ENCODE results near the gene TCERG1L. TPM values are rescaled to one million over a fixed set of nuclear protein-coding genes. Genes with fewer than 3 reads are reported as not detected.

TCERG1L gene
- polyA plus RNA-seq, 1 donor from 2014 or later = 0.53 TPM

DNA sequence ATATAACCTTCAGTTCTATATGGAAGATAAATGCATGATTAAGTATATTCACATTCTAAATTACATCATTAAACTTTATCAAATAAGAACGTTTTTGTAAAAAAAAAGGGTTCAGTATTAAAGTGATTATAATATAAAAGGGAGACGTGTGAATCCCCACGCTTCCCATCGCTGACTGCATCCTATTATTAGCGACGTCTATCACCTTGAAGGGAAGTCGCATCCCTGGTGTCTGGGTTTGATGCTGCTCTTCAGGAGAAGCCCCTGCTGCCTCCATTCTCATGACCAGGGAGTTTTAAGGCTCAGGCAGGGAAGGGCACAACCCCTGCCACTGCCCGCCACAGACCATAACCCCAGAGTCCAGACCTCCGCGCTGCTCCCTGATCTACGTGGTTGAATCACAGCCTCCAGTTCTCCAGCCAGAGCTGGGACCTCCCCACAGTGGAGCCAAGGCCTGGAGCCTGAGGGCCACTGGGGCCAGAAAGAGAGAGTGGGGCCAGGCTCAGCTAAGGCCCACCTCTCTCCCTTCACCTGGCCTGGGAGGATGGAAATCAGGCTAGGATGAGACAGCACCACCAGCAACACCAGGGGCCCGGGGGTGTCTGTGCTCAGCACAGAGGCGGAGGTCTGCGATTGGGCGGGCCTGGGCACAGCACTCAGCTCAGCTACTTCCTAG is 130.6 kb downstream of the TCERG1L start:
- no peaks in the 10 kb centered on the region for H3F3A ChIP-seq (ENCODE audit: insufficient read depth, low read length, poor library complexity, severe bottlenecking)

DNA sequence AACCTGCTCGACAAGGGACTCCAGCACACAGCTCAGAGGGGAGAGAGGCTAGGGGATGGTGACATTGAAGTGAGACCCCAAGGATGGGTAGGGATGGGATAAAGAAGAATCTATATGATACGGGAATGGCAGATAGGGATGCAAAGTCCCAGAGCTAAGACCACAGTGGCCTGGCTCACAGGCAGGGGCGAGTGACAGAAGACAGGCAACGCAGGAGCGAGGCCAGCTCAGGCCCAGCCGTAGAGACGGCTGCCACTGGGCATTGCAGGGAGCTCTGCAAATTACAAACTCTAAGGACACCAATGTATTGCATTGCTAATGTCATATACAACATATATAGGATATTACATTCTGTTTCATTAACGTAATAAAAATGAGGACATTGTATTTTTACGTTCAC is 131.4 kb downstream of the TCERG1L start:
- no peak overlapping the region for H2AFZ ChIP-seq (ENCODE audit: low read depth, low read length)
- no peak overlapping the region for H3K4me3 ChIP-seq (ENCODE audit: low read length)
- no peaks in the 10 kb centered on the region for H3F3A ChIP-seq (ENCODE audit: insufficient read depth, low read length, poor library complexity, severe bottlenecking)
- H3K36me3 ChIP-seq (ENCODE audit: insufficient read depth, low read length) = no peaks in the 10 kb centered on the region
- no peak overlapping the region for H3K4me2 ChIP-seq (ENCODE audit: low read length)
- H3K79me2 ChIP-seq (replicated peaks; ENCODE audit: insufficient read depth, low read length) = no peaks in the 10 kb centered on the region
- no peaks in the 10 kb centered on the region for H3K9me2 ChIP-seq (ENCODE audit: insufficient read depth, low read length)
- TF ChIP-seq POLR2AphosphoS5 (IDR thresholded peaks at IDR 0.05) (no peak), SMC3 (conservative IDR thresholded peaks at IDR 0.05; ENCODE audit: poor library complexity) (no peak), MXI1 (conservative IDR thresholded peaks at IDR 0.05; ENCODE audit: poor library complexity, severe bottlenecking) (no peak), EP300 (conservative IDR thresholded peaks at IDR 0.05; ENCODE audit: poor library complexity, severe bottlenecking) (no peak), TAF1 (IDR thresholded peaks at IDR 0.05; ENCODE audit: low read depth) (no peak), RAD21 (conservative IDR thresholded peaks at IDR 0.05) (no peak), EZH2 (IDR thresholded peaks at IDR 0.05; ENCODE audit: borderline replicate concordance, insufficient read depth, low read length, poor library complexity, severe bottlenecking) (no peak)
- TF ChIP-seq, protein P1, sequence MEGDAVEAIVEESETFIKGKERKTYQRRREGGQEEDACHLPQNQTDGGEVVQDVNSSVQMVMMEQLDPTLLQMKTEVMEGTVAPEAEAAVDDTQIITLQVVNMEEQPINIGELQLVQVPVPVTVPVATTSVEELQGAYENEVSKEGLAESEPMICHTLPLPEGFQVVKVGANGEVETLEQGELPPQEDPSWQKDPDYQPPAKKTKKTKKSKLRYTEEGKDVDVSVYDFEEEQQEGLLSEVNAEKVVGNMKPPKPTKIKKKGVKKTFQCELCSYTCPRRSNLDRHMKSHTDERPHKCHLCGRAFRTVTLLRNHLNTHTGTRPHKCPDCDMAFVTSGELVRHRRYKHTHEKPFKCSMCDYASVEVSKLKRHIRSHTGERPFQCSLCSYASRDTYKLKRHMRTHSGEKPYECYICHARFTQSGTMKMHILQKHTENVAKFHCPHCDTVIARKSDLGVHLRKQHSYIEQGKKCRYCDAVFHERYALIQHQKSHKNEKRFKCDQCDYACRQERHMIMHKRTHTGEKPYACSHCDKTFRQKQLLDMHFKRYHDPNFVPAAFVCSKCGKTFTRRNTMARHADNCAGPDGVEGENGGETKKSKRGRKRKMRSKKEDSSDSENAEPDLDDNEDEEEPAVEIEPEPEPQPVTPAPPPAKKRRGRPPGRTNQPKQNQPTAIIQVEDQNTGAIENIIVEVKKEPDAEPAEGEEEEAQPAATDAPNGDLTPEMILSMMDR (IDR thresholded peaks at IDR 0.05; ENCODE audit: poor library complexity, severe bottlenecking) = no peak
- TF ChIP-seq, protein P2, sequence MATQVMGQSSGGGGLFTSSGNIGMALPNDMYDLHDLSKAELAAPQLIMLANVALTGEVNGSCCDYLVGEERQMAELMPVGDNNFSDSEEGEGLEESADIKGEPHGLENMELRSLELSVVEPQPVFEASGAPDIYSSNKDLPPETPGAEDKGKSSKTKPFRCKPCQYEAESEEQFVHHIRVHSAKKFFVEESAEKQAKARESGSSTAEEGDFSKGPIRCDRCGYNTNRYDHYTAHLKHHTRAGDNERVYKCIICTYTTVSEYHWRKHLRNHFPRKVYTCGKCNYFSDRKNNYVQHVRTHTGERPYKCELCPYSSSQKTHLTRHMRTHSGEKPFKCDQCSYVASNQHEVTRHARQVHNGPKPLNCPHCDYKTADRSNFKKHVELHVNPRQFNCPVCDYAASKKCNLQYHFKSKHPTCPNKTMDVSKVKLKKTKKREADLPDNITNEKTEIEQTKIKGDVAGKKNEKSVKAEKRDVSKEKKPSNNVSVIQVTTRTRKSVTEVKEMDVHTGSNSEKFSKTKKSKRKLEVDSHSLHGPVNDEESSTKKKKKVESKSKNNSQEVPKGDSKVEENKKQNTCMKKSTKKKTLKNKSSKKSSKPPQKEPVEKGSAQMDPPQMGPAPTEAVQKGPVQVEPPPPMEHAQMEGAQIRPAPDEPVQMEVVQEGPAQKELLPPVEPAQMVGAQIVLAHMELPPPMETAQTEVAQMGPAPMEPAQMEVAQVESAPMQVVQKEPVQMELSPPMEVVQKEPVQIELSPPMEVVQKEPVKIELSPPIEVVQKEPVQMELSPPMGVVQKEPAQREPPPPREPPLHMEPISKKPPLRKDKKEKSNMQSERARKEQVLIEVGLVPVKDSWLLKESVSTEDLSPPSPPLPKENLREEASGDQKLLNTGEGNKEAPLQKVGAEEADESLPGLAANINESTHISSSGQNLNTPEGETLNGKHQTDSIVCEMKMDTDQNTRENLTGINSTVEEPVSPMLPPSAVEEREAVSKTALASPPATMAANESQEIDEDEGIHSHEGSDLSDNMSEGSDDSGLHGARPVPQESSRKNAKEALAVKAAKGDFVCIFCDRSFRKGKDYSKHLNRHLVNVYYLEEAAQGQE (IDR thresholded peaks at IDR 0.05; ENCODE audit: borderline replicate concordance) = no peak
- no peaks in the 10 kb centered on the region for H3K9me3 ChIP-seq (ENCODE audit: low read length)
- H4K20me1 ChIP-seq (ENCODE audit: insufficient read depth) = no peaks in the 10 kb centered on the region
- no peaks in the 10 kb centered on the region for H3K27me3 ChIP-seq (ENCODE audit: insufficient read depth, low read depth, low read length)
- no peak overlapping the region for H3K9ac ChIP-seq (ENCODE audit: low read length)
- no peak overlapping the region for H3K27ac ChIP-seq (ENCODE audit: low read length)

More for the DNA sequence above, 130.6 kb downstream of the TCERG1L start:
- Histone ChIP-seq H3K79me2 (replicated peaks; ENCODE audit: insufficient read depth, low read length) (no peaks in the 10 kb centered on the region), H3K4me3 (ENCODE audit: low read length) (no peak overlapping the region), H3K9me2 (ENCODE audit: insufficient read depth, low read length) (no peaks in the 10 kb centered on the region), H4K20me1 (ENCODE audit: insufficient read depth) (no peaks in the 10 kb centered on the region), H3K27ac (ENCODE audit: low read length) (no peak overlapping the region), H2AFZ (ENCODE audit: low read depth, low read length) (no peak overlapping the region), H3K9me3 (ENCODE audit: low read length) (no peaks in the 10 kb centered on the region), H3K4me2 (ENCODE audit: low read length) (no peak overlapping the region), H3K27me3 (ENCODE audit: insufficient read depth, low read depth, low read length) (no peaks in the 10 kb centered on the region), H3K9ac (ENCODE audit: low read length) (no peak overlapping the region), H3K36me3 (ENCODE audit: insufficient read depth, low read length) (no peaks in the 10 kb centered on the region)
- TF ChIP-seq, protein P1 (IDR thresholded peaks at IDR 0.05; ENCODE audit: poor library complexity, severe bottlenecking) = no peak
- TF ChIP-seq, protein P2 (IDR thresholded peaks at IDR 0.05; ENCODE audit: borderline replicate concordance) = no peak
- TF ChIP-seq RAD21 (conservative IDR thresholded peaks at IDR 0.05) (no peak), SMC3 (conservative IDR thresholded peaks at IDR 0.05; ENCODE audit: poor library complexity) (no peak), POLR2AphosphoS5 (IDR thresholded peaks at IDR 0.05) (no peak), EZH2 (IDR thresholded peaks at IDR 0.05; ENCODE audit: borderline replicate concordance, insufficient read depth, low read length, poor library complexity, severe bottlenecking) (no peak), EP300 (conservative IDR thresholded peaks at IDR 0.05; ENCODE audit: poor library complexity, severe bottlenecking) (no peak), MXI1 (conservative IDR thresholded peaks at IDR 0.05; ENCODE audit: poor library complexity, severe bottlenecking) (no peak), TAF1 (IDR thresholded peaks at IDR 0.05; ENCODE audit: low read depth) (no peak)
